ENCODE data around the gene SIGLEC15.

The SIGLEC15 gene

GRCh38 chr18:45825258-45826044 is at the start of gene SIGLEC15:
SIGLEC15 (plus strand) TSS chr18:45825675; CDS start chr18:45825729, 54 bp downstream.
- Histone ChIP-seq H3K4me1 (ENCODE audit: control insufficient read depth in 1 of 2, insufficient read depth in 2 of 2, low read length in 2 of 2) (peaks cover 15 to 22% of the 10 kb centered on the region in 2 donors), H3K27me3 (ENCODE audit: low read depth, low read length) (no peaks in the 10 kb centered on the region), H3K9me3 (ENCODE audit: control insufficient read depth in 1 of 2, low read length in 2 of 2) (no peaks in the 10 kb centered on the region), H3K4me3 (ENCODE audit: low read depth in 1 of 2, low read length in 2 of 2) (no peak within 1 kb of the TSS), H3K36me3 (ENCODE audit: control insufficient read depth in 1 of 2, insufficient read depth in 2 of 2, low read length in 2 of 2) (no peaks in the 10 kb centered on the region), H3K27ac (ENCODE audit: low read length) (no peak within 1 kb of the TSS)

DNA sequence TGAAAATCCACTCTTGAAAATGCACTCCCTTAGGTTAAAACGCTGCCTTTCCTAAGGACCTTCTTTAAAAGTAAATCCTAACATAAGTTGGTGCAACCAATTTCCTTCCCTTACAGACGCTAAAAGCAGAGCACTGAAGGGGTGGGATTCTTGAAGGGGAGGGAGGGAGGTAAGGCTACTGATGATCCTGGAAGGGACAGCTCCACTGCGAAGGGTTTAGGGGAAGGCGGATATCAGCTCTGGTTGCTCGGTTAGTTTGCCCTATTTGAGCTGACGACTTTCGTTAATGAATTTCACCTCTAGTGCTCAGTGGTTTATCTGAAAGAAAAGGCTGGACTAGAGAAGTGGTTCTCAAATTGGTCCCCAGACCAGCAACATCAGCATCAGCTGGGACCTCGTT is 49.7 kb upstream of the SIGLEC15 start:
- Histone ChIP-seq H3K36me3 (ENCODE audit: control insufficient read depth in 1 of 2, insufficient read depth in 2 of 2, low read length in 2 of 2) (no peaks in the 10 kb centered on the region), H3K27me3 (ENCODE audit: low read depth, low read length) (no peaks in the 10 kb centered on the region), H3K27ac (ENCODE audit: low read length) (peak overlapping the region; percentile 66), H3K4me3 (ENCODE audit: low read depth in 1 of 2, low read length in 2 of 2) (peak overlapping the region; percentile 70), H3K9me3 (ENCODE audit: control insufficient read depth in 1 of 2, low read length in 2 of 2) (no peaks in the 10 kb centered on the region), H3K4me1 (ENCODE audit: control insufficient read depth in 1 of 2, insufficient read depth in 2 of 2, low read length in 2 of 2) (no peaks in the 10 kb centered on the region)

DNA sequence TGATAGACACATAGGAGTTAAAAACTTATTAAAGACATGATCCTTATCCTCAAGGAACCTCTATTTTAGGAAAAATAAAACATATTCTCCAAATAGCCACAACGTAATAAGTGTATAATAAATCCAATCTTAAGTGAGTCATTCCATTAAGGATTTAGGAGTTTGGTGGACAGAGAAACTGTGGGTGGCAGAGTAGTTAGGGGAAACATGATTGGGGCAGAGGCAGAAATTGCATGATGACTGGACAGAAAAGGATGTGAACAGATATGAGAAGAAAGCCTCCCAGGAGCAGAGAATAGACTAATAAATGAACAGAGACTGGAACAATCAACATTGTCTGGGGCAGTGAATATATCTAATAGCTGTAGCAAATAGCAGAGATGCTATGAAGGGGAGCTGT is 48.1 kb upstream of the SIGLEC15 start:
- H3K4me3 ChIP-seq (ENCODE audit: low read depth in 1 of 2, low read length in 2 of 2), result no peak overlapping the region
- H3K27me3 ChIP-seq (ENCODE audit: low read depth, low read length), result no peaks in the 10 kb centered on the region
- H3K4me1 ChIP-seq (ENCODE audit: control insufficient read depth in 1 of 2, insufficient read depth in 2 of 2, low read length in 2 of 2), result no peaks in the 10 kb centered on the region
- no peaks in the 10 kb centered on the region for H3K36me3 ChIP-seq (ENCODE audit: control insufficient read depth in 1 of 2, insufficient read depth in 2 of 2, low read length in 2 of 2)
- H3K9me3 ChIP-seq (ENCODE audit: control insufficient read depth in 1 of 2, low read length in 2 of 2), result no peaks in the 10 kb centered on the region
- no peak overlapping the region for H3K27ac ChIP-seq (ENCODE audit: low read length)

- peaks cover 0 to 3% of the 10 kb centered on the region in 2 donors for H3K4me1 ChIP-seq (ENCODE audit: control insufficient read depth in 1 of 2, insufficient read depth in 2 of 2, low read length in 2 of 2)
- H3K4me3 ChIP-seq (ENCODE audit: low read depth in 1 of 2, low read length in 2 of 2), result no peak overlapping the region
- H3K27me3 ChIP-seq (ENCODE audit: low read depth, low read length), result no peaks in the 10 kb centered on the region
- no peak overlapping the region for H3K27ac ChIP-seq (ENCODE audit: low read length)
- H3K36me3 ChIP-seq (ENCODE audit: control insufficient read depth in 1 of 2, insufficient read depth in 2 of 2, low read length in 2 of 2), result no peaks in the 10 kb centered on the region
- no peaks in the 10 kb centered on the region for H3K9me3 ChIP-seq (ENCODE audit: control insufficient read depth in 1 of 2, low read length in 2 of 2)
These were observed 44.9 kb upstream of the SIGLEC15 start for GRCh38 chr18:45780568-45780967.

- H3K4me1 ChIP-seq (ENCODE audit: control insufficient read depth in 1 of 2, insufficient read depth in 2 of 2, low read length in 2 of 2), result peaks cover 0 to 3% of the 10 kb centered on the region in 2 donors
- H3K4me3 ChIP-seq (ENCODE audit: low read depth in 1 of 2, low read length in 2 of 2), result no peak overlapping the region
- H3K27ac ChIP-seq (ENCODE audit: low read length), result no peak overlapping the region
- no peaks in the 10 kb centered on the region for H3K36me3 ChIP-seq (ENCODE audit: control insufficient read depth in 1 of 2, insufficient read depth in 2 of 2, low read length in 2 of 2)
- H3K27me3 ChIP-seq (ENCODE audit: low read depth, low read length), result no peaks in the 10 kb centered on the region
- no peaks in the 10 kb centered on the region for H3K9me3 ChIP-seq (ENCODE audit: control insufficient read depth in 1 of 2, low read length in 2 of 2)
These were observed 42.8 kb upstream of the SIGLEC15 start for GRCh38 chr18:45782662-45783061.

DNA sequence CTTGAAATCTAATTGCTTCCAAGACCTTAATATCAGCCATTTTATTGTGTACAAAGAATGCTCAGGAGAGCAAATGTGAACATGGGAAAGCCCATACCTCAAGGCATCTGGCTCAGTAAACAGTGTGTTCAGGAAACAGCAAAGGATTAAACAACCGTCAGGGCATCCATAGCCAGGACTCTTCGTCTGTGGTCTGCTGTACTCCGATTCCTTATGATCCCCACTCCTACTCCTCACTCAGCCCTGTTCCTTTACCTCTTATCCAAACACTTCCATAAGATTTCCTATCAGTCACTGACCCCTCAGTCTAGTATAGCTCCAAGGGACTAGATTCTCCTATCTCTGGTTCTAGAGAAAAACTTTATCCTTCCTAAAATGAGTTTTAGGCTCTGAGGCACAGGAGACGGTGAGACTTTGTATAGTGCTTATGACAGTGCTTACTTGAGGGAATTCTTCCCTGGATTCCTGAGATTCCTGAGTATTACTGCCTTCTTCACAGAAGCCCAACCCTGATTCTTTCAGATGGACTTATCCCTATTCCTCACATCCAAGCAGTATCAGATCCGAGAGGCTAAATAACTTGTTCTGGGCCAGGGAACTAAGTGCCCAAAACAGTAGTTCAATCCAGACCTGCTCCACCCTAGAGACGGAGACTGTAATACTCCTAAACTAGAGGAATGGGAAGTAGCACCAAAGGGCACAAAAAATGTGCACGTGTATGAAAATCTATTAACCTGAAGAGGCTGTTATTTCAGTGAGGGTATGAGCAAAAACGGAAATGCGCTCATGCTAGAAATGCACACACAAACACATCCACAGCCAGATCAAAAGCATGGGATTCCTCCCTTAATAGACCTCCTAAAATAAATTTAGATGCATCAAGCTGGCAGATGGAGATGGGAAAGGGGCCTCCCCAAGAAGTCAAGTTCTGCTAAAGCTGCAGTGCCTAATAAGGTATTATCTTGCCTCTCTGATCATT is 42.1 kb upstream of the SIGLEC15 start:
- H3K36me3 ChIP-seq (ENCODE audit: control insufficient read depth in 1 of 2, insufficient read depth in 2 of 2, low read length in 2 of 2), result no peaks in the 10 kb centered on the region
- no peaks in the 10 kb centered on the region for H3K27me3 ChIP-seq (ENCODE audit: low read depth, low read length)
- H3K4me1 ChIP-seq (ENCODE audit: control insufficient read depth in 1 of 2, insufficient read depth in 2 of 2, low read length in 2 of 2), result peaks cover 0 to 3% of the 10 kb centered on the region in 2 donors
- no peaks in the 10 kb centered on the region for H3K9me3 ChIP-seq (ENCODE audit: control insufficient read depth in 1 of 2, low read length in 2 of 2)
- H3K27ac ChIP-seq (ENCODE audit: low read length), result no peak overlapping the region
- no peak overlapping the region for H3K4me3 ChIP-seq (ENCODE audit: low read depth in 1 of 2, low read length in 2 of 2)

DNA sequence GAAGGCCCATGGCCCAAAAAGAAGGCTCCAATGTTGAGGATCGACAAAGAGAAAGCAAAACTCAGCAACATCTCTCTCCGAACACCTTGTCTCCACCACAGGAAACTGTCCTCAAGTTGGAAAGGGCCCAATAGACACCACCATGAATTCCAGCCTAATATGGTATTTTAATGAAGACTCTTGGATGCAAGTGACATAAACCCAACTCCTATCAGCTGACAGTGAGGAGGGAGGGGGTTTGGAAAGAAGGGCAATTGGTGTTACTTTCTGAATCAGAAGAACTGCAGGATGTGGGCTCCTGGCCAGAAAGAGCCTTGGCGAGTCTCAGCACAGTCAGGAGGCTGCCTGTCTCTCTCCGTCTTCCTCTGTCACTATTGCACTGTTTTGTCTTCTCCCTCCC is 40.3 kb upstream of the SIGLEC15 start:
- H3K4me3 ChIP-seq (ENCODE audit: low read depth in 1 of 2, low read length in 2 of 2), result no peak overlapping the region
- no peaks in the 10 kb centered on the region for H3K36me3 ChIP-seq (ENCODE audit: control insufficient read depth in 1 of 2, insufficient read depth in 2 of 2, low read length in 2 of 2)
- H3K27me3 ChIP-seq (ENCODE audit: low read depth, low read length), result no peaks in the 10 kb centered on the region
- H3K27ac ChIP-seq (ENCODE audit: low read length), result no peak overlapping the region
- peaks cover 0 to 3% of the 10 kb centered on the region in 2 donors for H3K4me1 ChIP-seq (ENCODE audit: control insufficient read depth in 1 of 2, insufficient read depth in 2 of 2, low read length in 2 of 2)
- no peaks in the 10 kb centered on the region for H3K9me3 ChIP-seq (ENCODE audit: control insufficient read depth in 1 of 2, low read length in 2 of 2)

GRCh38 chr18:45786941-45787340 is 38.5 kb upstream of the SIGLEC15 start:
- Histone ChIP-seq H3K9me3 (ENCODE audit: control insufficient read depth in 1 of 2, low read length in 2 of 2) (no peaks in the 10 kb centered on the region), H3K4me1 (ENCODE audit: control insufficient read depth in 1 of 2, insufficient read depth in 2 of 2, low read length in 2 of 2) (peaks cover 0 to 3% of the 10 kb centered on the region in 2 donors)

DNA sequence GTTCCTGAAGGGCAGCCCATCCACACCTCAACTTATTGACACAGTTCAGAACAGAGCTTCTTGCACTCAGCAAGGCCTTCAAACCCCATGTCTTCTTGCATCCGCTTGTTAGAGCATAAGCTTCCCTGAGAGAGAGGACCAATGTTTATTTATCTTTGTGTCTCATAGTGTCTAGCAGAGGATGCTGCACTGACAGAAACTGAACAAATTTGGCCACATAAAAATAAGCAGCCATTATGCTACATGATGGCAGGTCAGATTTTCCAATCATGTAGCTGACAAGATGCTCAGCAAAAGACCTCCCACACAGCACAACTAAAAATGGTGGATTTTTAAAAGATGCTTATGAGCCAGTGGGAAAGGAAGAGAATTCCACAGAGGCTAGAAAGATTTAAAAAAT is 38.1 kb upstream of the SIGLEC15 start:
- Histone ChIP-seq H3K9me3 (ENCODE audit: control insufficient read depth in 1 of 2, low read length in 2 of 2) (no peaks in the 10 kb centered on the region), H3K27me3 (ENCODE audit: low read depth, low read length) (no peaks in the 10 kb centered on the region), H3K4me1 (ENCODE audit: control insufficient read depth in 1 of 2, insufficient read depth in 2 of 2, low read length in 2 of 2) (peaks cover 0 to 3% of the 10 kb centered on the region in 2 donors), H3K36me3 (ENCODE audit: control insufficient read depth in 1 of 2, insufficient read depth in 2 of 2, low read length in 2 of 2) (no peaks in the 10 kb centered on the region), H3K4me3 (ENCODE audit: low read depth in 1 of 2, low read length in 2 of 2) (no peak overlapping the region), H3K27ac (ENCODE audit: low read length) (no peak overlapping the region)

More at GRCh38 chr18:45786941-45787340, 38.5 kb upstream of the SIGLEC15 start:
- H3K36me3 ChIP-seq (ENCODE audit: control insufficient read depth in 1 of 2, insufficient read depth in 2 of 2, low read length in 2 of 2), result no peaks in the 10 kb centered on the region
- H3K4me3 ChIP-seq (ENCODE audit: low read depth in 1 of 2, low read length in 2 of 2), result no peak overlapping the region
- H3K27ac ChIP-seq (ENCODE audit: low read length), result no peak overlapping the region
- no peaks in the 10 kb centered on the region for H3K27me3 ChIP-seq (ENCODE audit: low read depth, low read length)

- H3K27ac ChIP-seq (ENCODE audit: low read length), result no peak overlapping the region
- no peaks in the 10 kb centered on the region for H3K36me3 ChIP-seq (ENCODE audit: control insufficient read depth in 1 of 2, insufficient read depth in 2 of 2, low read length in 2 of 2)
- no peak overlapping the region for H3K4me3 ChIP-seq (ENCODE audit: low read depth in 1 of 2, low read length in 2 of 2)
- H3K4me1 ChIP-seq (ENCODE audit: control insufficient read depth in 1 of 2, insufficient read depth in 2 of 2, low read length in 2 of 2), result no peaks in the 10 kb centered on the region
- H3K9me3 ChIP-seq (ENCODE audit: control insufficient read depth in 1 of 2, low read length in 2 of 2), result peaks cover 0 to 3% of the 10 kb centered on the region in 2 donors
- H3K27me3 ChIP-seq (ENCODE audit: low read depth, low read length), result no peaks in the 10 kb centered on the region
These were observed 36.6 kb upstream of the SIGLEC15 start for GRCh38 chr18:45788861-45789260.

DNA sequence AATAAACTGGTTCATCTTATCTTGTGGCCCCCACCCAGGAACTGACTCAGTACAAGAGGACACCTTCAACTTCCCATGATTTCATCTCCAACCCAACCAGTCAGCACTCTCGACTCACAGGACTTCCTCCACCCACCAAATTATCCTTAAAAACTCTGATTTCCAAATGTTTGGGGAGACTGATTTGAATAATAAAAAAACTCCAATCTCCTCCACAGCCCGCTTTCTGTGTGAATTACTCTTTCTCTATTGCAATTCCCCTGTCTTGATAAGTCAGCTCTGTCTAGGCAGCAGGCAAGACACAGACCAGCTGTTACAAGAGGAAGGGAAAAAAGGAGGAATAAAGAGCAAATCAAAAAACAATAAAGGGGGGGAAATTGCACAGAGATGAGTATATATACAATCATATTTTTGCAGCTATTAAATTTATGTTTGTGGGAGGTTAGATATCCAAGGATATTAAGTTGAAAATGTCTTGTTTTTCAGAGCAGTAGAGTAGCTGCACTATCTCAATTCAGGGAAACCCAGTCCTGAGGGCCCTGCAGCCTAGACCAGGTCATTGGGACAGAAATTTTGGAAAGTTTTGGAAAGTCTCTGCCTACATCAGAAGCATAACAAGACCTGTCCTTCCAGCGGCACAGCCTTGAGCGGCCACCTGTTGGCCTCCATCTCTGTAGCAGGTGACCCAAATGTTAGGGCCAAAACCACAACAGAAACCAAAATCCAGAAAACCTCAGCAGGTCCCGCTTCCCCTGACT is 32.8 kb upstream of the SIGLEC15 start:
- Histone ChIP-seq H3K27ac (ENCODE audit: low read length) (no peak overlapping the region), H3K27me3 (ENCODE audit: low read depth, low read length) (no peaks in the 10 kb centered on the region), H3K9me3 (ENCODE audit: control insufficient read depth in 1 of 2, low read length in 2 of 2) (peaks cover 0 to 3% of the 10 kb centered on the region in 2 donors), H3K36me3 (ENCODE audit: control insufficient read depth in 1 of 2, insufficient read depth in 2 of 2, low read length in 2 of 2) (no peaks in the 10 kb centered on the region), H3K4me3 (ENCODE audit: low read depth in 1 of 2, low read length in 2 of 2) (no peak overlapping the region), H3K4me1 (ENCODE audit: control insufficient read depth in 1 of 2, insufficient read depth in 2 of 2, low read length in 2 of 2) (no peaks in the 10 kb centered on the region)
